GM12865 (cell line): ENCODE results near the gene RAB31.

Source experiments
- DNase-seq: peaks from one replicate; pipeline ENCODE4 v3.0.0; 2010; ENCODE audit warnings: low read depth
- H3K4me3 ChIP-seq: 2 replicates; pipeline ENCODE4 v1.5.1; 2011; ENCODE audit warnings: mild to moderate bottlenecking, low read depth, low read length, control low read depth
- CTCF ChIP-seq: IDR thresholded peaks from 2 replicates; pipeline ENCODE4 v1.5.1; 2011; ENCODE audit warnings: low read length, control low read depth, low read depth, inconsistent platforms; ENCODE audit not compliant: insufficient read depth; ENCODE audit errors: missing control alignments

Gene RAB31

GRCh38 chr18:9731380-9731779 lies 23.3 kb downstream of the RAB31 start:
- DNase-seq, result no peak
- no peak overlapping the region for H3K4me3 ChIP-seq
- TF ChIP-seq CTCF, result no peak

GRCh38 chr18:9732031-9732430 lies 23.9 kb downstream of the RAB31 start:
- no peak for TF ChIP-seq CTCF
- no peak for DNase-seq

GRCh38 chr18:9734189-9734588 lies 26.1 kb downstream of the RAB31 start:
- no peak overlapping the region for H3K4me3 ChIP-seq
- no peak for DNase-seq
- TF ChIP-seq CTCF, result no peak

More at GRCh38 chr18:9732031-9732430, 23.9 kb downstream of the RAB31 start:
- no peak overlapping the region for H3K4me3 ChIP-seq

GRCh38 chr18:9735238-9735637 lies 27.1 kb downstream of the RAB31 start:
- DNase-seq, result no peak
- H3K4me3 ChIP-seq, result no peak overlapping the region
- TF ChIP-seq CTCF, result no peak

- no peak for DNase-seq
- no peak for TF ChIP-seq CTCF
- no peak overlapping the region for H3K4me3 ChIP-seq
Measured at GRCh38 chr18:9735879-9736278, 27.8 kb downstream of the RAB31 start.

GRCh38 chr18:9736286-9736835 lies 28.3 kb downstream of the RAB31 start:
- no peak for DNase-seq
- TF ChIP-seq CTCF, result no peak
- H3K4me3 ChIP-seq, result no peak overlapping the region

GRCh38 chr18:9737006-9737405 lies 28.9 kb downstream of the RAB31 start:
- DNase-seq, result no peak
- no peak for TF ChIP-seq CTCF
- no peak overlapping the region for H3K4me3 ChIP-seq
